K562 treated with DMSO at 1 percent for 12 hours (cell line): ENCODE results near the gene HSPA1B. TPM values are rescaled to one million over a fixed set of nuclear protein-coding genes. Genes with fewer than 3 reads are reported as not detected.

ENCODE experiments used
- total RNA-seq: library from RNA; unstranded; fragments of 300-600 nt; gene quantifications from 2 replicates; pipeline ENCODE4 v1.2.3, GENCODE V29; 2022; ENCODE audit not compliant: insufficient read depth

The HSPA1B gene
- total RNA-seq = 409 and 626 TPM in 2 replicates

GRCh38 chr6:31827286-31828079 is at the start of gene HSPA1B:
HSPA1B (plus strand) TSS chr6:31827738; CDS start chr6:31827951, 213 bp downstream.

GRCh38 chr6:31795616-31796298 is 31.8 kb upstream of the HSPA1B start, which contains the start of gene VARS1:
VARS1 (minus strand) TSS chr6:31795752; CDS start chr6:31795217, 535 bp downstream.

GRCh38 chr6:31806470-31807272 is 20.9 kb upstream of the HSPA1B start, which contains the start of gene LSM2:
LSM2 (minus strand) TSS chr6:31806966; CDS start chr6:31806757, 209 bp downstream.

GRCh38 chr6:31815025-31815838 is 12.3 kb upstream of the HSPA1B start, which contains the start of the genes HSPA1A and HSPA1L:
HSPA1A (plus strand) TSS chr6:31815543; CDS start chr6:31815757, 214 bp downstream.
HSPA1L (minus strand) TSS chr6:31815283; CDS start chr6:31811972, 3,311 bp downstream.

GRCh38 chr6:31862344-31863235 is 35.1 kb downstream of the HSPA1B start, which contains the start of gene NEU1:
NEU1 (minus strand) TSS chr6:31862821; CDS start chr6:31862776, 45 bp downstream.

GRCh38 chr6:31878726-31879125 is 51.2 kb downstream of the HSPA1B start, which contains the start of gene SLC44A4:
SLC44A4 (minus strand) TSS chr6:31878997; CDS start chr6:31878980, 17 bp downstream.

Other genes starting within 250 kb of the HSPA1B start
- 1.1 TPM in 1 of 2 replicates, not detected in the other for gene LTB, start 245.3 kb upstream of the HSPA1B start, total RNA-seq
- gene LST1, start 241.5 kb upstream of the HSPA1B start, total RNA-seq = 3.7 and 5.1 TPM in 2 replicates
- gene NCR3, start 234.7 kb upstream of the HSPA1B start, total RNA-seq = 2.2 TPM in 1 of 2 replicates, not detected in the other
- 8.8 and 20.6 TPM in 2 replicates for gene AIF1, start 212.5 kb upstream of the HSPA1B start, total RNA-seq
- gene PRRC2A, start 207.0 kb upstream of the HSPA1B start, total RNA-seq = 149 and 261 TPM in 2 replicates
- 285 and 425 TPM in 2 replicates for gene BAG6, start 175.1 kb upstream of the HSPA1B start, total RNA-seq
- 3.6 and 14.1 TPM in 2 replicates for gene APOM, start 171.8 kb upstream of the HSPA1B start, total RNA-seq
- 22.4 and 35.6 TPM in 2 replicates for gene C6orf47, start 167.0 kb upstream of the HSPA1B start, total RNA-seq
- 48.9 and 50.1 TPM in 2 replicates for gene GPANK1, start 162.7 kb upstream of the HSPA1B start, total RNA-seq
- gene CSNK2B, start 161.7 kb upstream of the HSPA1B start, total RNA-seq = 524 and 598 TPM in 2 replicates
- 2.1 and 12.9 TPM in 2 replicates for gene LY6G5B, start 157.8 kb upstream of the HSPA1B start, total RNA-seq
- not detected in 2 replicates for gene LY6G5C, start 146.7 kb upstream of the HSPA1B start, total RNA-seq
- 80.3 and 103 TPM in 2 replicates for gene ABHD16A, start 124.4 kb upstream of the HSPA1B start, total RNA-seq
- gene LY6G6F, start 120.9 kb upstream of the HSPA1B start, total RNA-seq = not detected in 2 replicates
- not detected in 2 replicates for gene LY6G6D, start 112.4 kb upstream of the HSPA1B start, total RNA-seq
- not detected in 2 replicates for gene LY6G6C, start 106.0 kb upstream of the HSPA1B start, total RNA-seq
- not detected in 2 replicates for gene MPIG6B, start 104.4 kb upstream of the HSPA1B start, total RNA-seq
- gene DDAH2, start 98.4 kb upstream of the HSPA1B start, total RNA-seq = 45.6 and 57.2 TPM in 2 replicates
- 1,195 and 1,297 TPM in 2 replicates for gene CLIC1, start 91.2 kb upstream of the HSPA1B start, total RNA-seq
- 14.8 and 39.6 TPM in 2 replicates for gene MSH5, start 87.7 kb upstream of the HSPA1B start, total RNA-seq
- gene SAPCD1, start 65.1 kb upstream of the HSPA1B start, total RNA-seq = 6.8 and 8.2 TPM in 2 replicates
- 1.5 and 6.2 TPM in 2 replicates for gene VWA7, start 50.4 kb upstream of the HSPA1B start, total RNA-seq
- 86.3 and 98.8 TPM in 2 replicates for gene VARS1, start 32.0 kb upstream of the HSPA1B start, total RNA-seq
- 150 and 173 TPM in 2 replicates for gene LSM2, start 20.8 kb upstream of the HSPA1B start, total RNA-seq
- 3.4 and 6.2 TPM in 2 replicates for gene HSPA1L, start 12.5 kb upstream of the HSPA1B start, total RNA-seq
- gene HSPA1A, start 12.2 kb upstream of the HSPA1B start, total RNA-seq = 632 and 775 TPM in 2 replicates
- 218 and 311 TPM in 2 replicates for gene NEU1, start 35.1 kb downstream of the HSPA1B start, total RNA-seq
- 9.6 and 13.1 TPM in 2 replicates for gene SLC44A4, start 51.3 kb downstream of the HSPA1B start, total RNA-seq
- 62.9 and 90.8 TPM in 2 replicates for gene EHMT2, start 70.0 kb downstream of the HSPA1B start, total RNA-seq
- 3.8 and 4.7 TPM in 2 replicates for gene ZBTB12, start 74.3 kb downstream of the HSPA1B start, total RNA-seq
- 8.2 and 11.3 TPM in 2 replicates for gene C2, start 100.0 kb downstream of the HSPA1B start, total RNA-seq
- gene CFB, start 118.4 kb downstream of the HSPA1B start, total RNA-seq = 1.1 TPM in 1 of 2 replicates, not detected in the other
- gene NELFE, start 131.2 kb downstream of the HSPA1B start, total RNA-seq = 77.2 and 101 TPM in 2 replicates
- gene SKIC2, start 131.4 kb downstream of the HSPA1B start, total RNA-seq = 52.5 and 70.7 TPM in 2 replicates
- 16.1 and 31.2 TPM in 2 replicates for gene DXO, start 144.4 kb downstream of the HSPA1B start, total RNA-seq
- gene C4A, start 154.3 kb downstream of the HSPA1B start, total RNA-seq = 1.9 and 6.4 TPM in 2 replicates
- 3.6 and 5.9 TPM in 2 replicates for gene C4B, start 187.1 kb downstream of the HSPA1B start, total RNA-seq
- gene CYP21A2, start 210.7 kb downstream of the HSPA1B start, total RNA-seq = 0.72 TPM in 1 of 2 replicates, not detected in the other